ENCODE measurements around the gene ARHGAP40.

ARHGAP40 gene

DNA sequence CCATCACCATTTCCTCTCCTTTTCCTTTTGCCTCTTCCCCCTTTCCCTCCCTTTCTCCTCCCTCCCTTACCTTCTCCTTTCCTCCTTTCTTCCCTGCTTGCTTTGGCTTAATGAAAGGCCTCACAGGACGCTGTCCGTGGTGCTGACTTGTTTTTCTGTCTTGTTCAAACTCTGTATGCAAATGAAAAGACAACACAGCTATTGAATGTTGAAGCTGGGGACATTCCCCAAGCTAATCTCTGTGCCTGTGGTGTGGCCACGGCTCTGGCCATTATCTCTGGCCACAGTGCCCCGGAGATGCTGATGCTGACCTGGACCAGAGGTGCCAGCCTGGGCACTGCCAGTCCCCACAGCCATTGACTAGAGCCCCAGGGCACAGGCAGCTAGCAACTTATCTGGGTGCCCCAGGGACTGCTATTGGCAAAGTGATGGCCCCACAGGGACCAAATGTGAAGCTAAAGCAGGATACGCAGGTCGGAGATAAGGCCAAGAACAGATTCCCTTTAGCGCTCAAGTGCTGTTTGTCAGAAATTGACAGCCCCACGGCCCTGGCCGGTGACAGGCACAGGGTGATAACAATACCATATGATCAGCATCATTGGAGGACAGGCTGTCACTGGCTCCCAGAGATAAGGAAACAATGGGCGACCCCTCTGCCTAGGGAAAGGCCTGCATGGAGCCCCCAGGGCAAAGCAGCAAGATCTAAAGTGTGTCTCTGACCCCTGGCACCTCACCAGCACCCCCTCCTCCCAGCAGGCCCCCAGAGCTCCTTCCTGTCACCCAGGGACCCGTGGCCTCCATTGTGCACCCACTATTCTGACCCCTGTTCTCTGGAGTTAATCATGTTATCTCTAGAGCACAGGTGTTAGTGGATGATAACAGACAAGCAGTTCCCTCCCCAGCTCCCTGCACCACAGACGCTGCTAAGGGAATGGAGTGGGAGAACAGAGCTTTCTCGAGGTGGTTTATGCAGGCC is 91.1 kb downstream of the ARHGAP40 start:
- DNase-seq, result peak; percentile 62 to 63

DNA sequence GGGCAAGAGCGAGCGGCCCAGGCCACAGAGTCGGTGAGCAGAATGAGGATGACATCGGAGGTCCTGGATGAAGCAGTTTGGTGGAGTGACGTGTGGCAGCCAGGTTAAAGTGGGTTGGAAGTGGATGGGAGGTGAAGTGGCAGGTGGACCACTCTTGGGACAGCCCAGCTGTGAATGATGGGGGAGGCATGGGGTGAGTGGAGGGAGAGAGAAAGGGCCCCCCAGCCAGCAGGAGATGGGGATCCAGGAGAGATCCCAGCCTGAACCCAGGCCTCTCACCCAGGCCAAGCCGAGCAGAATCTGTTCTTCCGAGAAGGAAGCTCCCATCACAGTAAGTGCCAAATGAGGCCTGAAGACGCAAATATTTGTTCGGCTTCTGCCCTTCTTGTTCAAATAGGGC is 95.7 kb downstream of the ARHGAP40 start:
- DNase-seq, result no peak

DNA sequence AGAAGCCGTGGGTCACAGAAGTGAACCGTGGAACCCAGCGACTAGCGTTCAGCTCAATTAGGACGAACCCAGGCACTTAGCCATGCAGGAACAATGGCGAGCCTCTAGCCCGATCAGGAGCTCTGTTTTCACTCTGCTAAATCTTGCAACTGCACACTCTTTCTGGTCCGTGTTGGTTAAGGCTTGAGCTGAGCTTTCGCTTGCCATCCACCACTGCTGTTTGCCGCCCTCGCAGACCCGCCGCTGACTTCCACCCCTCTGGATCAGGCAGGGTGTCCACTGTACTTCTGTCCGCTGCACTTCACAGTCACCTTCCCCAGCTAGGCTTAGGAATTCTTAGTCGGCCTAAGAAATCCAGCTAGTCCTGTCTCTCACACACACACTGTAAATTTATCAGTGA is 96.9 kb downstream of the ARHGAP40 start:
- no peak for DNase-seq

DNA sequence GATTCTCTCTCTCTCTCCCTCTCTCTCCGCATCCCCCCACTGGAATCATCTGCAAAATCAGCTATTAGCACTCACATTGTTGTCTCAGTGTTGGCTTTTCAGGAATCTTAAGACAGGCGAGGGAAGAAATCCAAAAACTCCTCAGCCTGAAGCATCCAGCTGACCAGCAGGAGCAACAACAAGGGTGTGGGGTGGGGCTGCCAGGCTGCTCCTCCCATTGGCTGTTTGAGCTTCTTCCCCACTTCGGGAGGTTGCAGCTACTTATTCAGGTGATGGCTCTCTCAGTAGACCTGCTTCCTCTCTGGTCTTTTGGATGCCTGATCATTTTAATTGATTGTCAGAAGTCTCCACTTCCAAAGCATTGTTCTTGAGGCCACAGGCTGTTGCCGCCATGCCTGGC is 98.5 kb downstream of the ARHGAP40 start:
- no peak for DNase-seq

Data from stimulated activated CD4-positive, alpha-beta T cell treated with anti-CD3 and anti-CD28 coated beads, Interleukin-2, amount 100 ng/mL, for 24 hours (primary cell).